Activated CD8-positive, alpha-beta memory T cell treated with anti-CD3 and anti-CD28 coated beads, Interleukin-2, amount 50 U/mL, for 1 hour (primary cell): Measurements from ENCODE around the gene TSHR.

ENCODE experiments used
- DNase-seq: peaks from one replicate; pipeline ENCODE4 v3.0.0-alpha.2; 2020; ENCODE audit errors: extremely low read depth

TSHR gene

DNA sequence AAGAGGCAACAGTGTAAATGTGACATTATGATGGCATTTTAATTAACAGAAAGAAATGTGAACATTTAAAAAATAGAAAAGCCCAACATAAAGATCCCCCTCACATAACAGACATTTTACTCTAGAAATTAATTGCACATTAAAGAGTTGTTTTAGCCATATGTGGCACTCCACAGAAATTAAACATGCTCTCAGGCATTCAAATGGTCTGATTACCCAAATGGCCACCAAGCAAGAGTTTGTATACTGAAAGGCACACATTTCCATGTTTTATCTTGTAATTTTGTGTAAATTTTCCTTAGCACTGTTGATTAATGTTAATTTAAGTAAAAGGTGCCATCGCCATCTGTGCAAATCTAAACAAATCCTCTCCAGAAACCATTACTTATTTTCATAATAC, 221.8 kb downstream of the TSHR start:
- DNase-seq, result no peak

DNA sequence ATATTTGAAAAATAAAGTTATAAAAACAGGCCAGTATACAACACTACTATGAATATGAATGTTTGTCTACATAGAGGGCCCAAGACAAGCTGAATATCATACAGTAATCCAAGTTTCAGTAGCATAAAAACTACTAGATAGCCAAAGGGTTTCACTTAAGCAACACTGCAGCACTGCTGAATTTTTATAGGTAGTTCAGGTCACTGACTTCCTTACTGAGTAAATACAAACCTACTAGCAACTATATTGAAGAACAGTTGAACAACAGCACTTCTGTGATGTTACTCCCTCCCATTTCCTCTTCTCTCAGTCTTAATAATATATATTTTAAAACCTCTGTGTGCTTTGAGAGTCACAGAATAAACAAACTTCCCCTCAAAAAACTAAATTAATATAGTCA, 222.6 kb downstream of the TSHR start:
- no peak for DNase-seq

DNA sequence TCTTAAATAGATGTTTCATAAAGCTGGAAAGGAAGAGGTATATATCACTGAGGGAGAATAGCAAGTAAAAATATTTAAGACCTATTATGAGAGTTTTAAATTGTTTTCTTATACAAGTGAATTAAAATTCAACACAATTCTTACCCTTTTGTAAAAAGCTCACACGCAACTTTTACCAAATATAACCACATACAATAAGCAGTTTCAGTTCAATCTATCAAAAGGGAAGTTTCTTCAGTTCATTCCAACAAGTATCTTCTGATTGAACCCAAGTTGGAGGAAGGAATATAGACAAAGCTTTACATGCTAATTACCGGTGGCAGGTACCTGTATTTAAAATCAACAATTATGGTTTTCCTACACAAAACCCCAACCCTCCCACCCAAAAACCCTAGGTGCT, 224.2 kb downstream of the TSHR start:
- DNase-seq, result no peak

DNA sequence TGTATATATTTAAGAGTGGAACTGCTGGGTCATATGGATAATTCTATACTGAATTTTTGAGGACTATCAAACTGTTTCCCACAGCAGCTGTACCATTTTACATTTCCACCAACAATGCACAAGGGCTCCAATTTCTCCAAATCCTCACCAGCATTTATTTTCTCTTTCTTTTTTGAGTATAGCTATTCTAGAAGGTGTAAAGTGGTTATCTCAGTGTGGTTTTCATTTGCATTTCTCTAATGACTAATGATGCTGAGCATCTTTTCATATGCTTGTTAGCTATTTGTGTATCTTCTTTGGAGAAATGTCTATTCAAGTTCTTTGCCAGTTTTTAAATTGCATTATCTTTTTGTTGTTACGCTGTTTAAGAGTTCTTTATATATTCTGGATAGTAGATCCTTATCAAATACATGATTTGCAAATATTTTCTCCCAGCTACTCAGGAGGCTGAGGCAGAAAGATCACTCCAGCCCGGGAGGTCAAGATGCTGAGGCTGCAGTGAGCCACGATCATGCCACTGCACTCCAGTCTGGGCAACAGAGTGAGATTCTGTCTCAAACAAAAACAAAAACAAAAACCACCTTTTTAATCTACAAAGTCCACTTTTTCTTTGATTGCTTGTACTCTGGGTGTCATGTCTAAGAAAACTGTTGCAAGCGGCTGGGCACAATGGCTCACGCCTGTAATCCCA, 232.6 kb downstream of the TSHR start:
- no peak for DNase-seq

DNA sequence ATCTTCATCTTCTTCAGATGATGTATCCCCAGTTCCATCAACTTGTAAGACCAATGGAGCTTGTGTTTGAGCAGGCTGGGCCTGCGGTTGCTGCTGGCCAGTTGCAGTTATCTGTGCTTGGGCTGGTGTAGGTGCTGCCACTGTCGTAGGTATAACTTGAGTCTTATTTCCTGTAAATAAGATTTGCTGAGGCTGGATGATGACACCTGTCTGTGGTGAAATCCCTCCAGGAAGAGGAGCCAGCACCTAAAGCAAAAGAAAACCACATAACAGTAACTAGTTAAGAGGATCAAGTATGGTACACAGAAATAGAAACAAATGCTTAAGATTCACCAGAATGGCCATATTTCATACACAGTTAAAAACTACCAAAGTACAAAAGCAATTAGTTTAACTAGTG, 237.2 kb downstream of the TSHR start:
- DNase-seq, result no peak

DNA sequence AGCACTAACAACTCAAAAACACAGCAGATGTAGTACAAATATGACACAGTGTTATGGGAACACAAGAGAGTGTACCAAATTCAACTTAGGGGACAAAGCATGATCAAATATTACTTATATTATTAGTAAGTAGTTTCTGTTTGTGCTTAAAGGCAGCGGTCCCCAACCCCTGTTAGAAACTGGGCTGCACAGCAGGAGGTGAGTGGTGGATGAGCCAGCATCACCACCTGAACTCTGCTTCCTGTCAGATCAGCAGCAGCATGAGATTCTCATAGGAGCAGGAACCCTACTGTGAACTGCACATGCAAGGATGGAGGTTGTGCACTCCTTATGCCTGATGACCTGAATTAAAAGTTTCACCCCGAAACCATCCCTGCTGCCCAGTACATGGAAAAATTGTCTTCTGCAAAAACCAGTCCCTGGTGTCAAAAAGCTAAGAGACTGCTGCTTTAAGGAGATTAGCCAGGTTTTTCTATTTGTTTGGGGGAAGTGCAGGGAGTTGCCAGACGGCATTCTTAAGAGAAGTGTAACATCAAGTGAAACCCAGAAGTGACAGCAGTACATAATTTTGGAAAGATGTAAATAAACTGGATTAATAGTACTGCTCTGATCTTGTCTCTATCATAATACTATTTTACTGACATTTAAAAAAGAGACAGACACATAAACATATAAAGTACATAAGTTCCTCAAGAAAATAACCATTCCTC, 238.7 kb downstream of the TSHR start:
- no peak for DNase-seq
